GM12864 (cell line): Measurements from ENCODE around the gene LRRD1.
"Not testable (repeated sequence)": the region's sequence is repeated elsewhere in the genome, so short reads cannot be mapped to it uniquely, and the experiment has no call there.

Experiments
- DNase-seq: peaks from one replicate; pipeline ENCODE4 v3.0.0-alpha.2; 2011; ENCODE audit warnings: low read depth
- H3K4me3 ChIP-seq: 2 replicates; pipeline ENCODE4 v1.5.1; 2011; ENCODE audit warnings: mild to moderate bottlenecking, low read depth, low read length, control low read depth
- TF ChIP-seq, protein P1 (sequence below): IDR thresholded peaks from 2 replicates; pipeline ENCODE4 v1.5.1; 2011; ENCODE audit warnings: low read depth, mild to moderate bottlenecking, moderate library complexity, low read length, control low read depth, inconsistent platforms; ENCODE audit errors: missing control alignments

LRRD1 gene

GRCh38 chr7:92158660-92159575 lies 20.0 kb downstream of the LRRD1 start:
- no peak overlapping the region for H3K4me3 ChIP-seq
- TF ChIP-seq, protein P1, sequence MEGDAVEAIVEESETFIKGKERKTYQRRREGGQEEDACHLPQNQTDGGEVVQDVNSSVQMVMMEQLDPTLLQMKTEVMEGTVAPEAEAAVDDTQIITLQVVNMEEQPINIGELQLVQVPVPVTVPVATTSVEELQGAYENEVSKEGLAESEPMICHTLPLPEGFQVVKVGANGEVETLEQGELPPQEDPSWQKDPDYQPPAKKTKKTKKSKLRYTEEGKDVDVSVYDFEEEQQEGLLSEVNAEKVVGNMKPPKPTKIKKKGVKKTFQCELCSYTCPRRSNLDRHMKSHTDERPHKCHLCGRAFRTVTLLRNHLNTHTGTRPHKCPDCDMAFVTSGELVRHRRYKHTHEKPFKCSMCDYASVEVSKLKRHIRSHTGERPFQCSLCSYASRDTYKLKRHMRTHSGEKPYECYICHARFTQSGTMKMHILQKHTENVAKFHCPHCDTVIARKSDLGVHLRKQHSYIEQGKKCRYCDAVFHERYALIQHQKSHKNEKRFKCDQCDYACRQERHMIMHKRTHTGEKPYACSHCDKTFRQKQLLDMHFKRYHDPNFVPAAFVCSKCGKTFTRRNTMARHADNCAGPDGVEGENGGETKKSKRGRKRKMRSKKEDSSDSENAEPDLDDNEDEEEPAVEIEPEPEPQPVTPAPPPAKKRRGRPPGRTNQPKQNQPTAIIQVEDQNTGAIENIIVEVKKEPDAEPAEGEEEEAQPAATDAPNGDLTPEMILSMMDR: no peak
- no peak for DNase-seq

GRCh38 chr7:92156990-92157389 lies 22.0 kb downstream of the LRRD1 start:
- H3K4me3 ChIP-seq: no peak overlapping the region

GRCh38 chr7:92155108-92155739 lies 23.7 kb downstream of the LRRD1 start:
- H3K4me3 ChIP-seq: no peak overlapping the region
- TF ChIP-seq, protein P1: no peak
- no peak for DNase-seq

More at GRCh38 chr7:92156990-92157389, 22.0 kb downstream of the LRRD1 start:
- DNase-seq: no peak
- TF ChIP-seq, protein P1: no peak

DNA sequence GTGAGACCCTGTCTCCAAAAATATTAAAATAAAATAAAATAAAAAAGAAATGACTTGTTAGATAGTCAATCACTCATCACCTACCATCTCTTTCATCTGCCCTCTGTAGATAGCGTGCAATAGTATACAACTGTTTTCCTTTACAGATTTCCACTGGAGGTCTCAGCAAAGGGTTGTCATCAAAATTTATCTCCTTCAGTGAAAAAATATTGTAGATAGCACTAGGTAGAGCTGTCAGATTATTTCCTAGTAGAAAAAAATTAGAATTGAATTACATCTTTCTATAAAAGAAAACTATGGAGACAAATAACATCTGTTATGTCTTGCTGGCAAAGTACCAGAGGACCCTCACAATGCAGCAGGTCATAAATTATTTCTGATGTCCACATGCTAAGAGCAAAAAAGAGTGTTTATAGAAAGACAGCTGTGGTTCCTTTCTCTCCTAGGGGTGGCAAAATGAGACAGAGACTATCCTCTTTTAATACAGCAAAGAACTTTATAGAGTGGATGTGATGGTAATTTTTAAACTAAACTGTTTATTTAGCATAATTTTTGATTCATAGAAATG lies 28.4 kb downstream of the LRRD1 start:
- no peak overlapping the region for H3K4me3 ChIP-seq
- TF ChIP-seq, protein P1: no peak
- no peak for DNase-seq

- TF ChIP-seq, protein P1: no peak
Measured at GRCh38 chr7:92149736-92150239, 29.2 kb downstream of the LRRD1 start.

GRCh38 chr7:92143192-92143880 lies 35.6 kb downstream of the LRRD1 start:
- H3K4me3 ChIP-seq, DNase-seq: not testable (repeated sequence)

More at GRCh38 chr7:92149736-92150239, 29.2 kb downstream of the LRRD1 start:
- DNase-seq: no peak
- no peak overlapping the region for H3K4me3 ChIP-seq

GRCh38 chr7:92142791-92143190 lies 36.2 kb downstream of the LRRD1 start:
- DNase-seq, H3K4me3 ChIP-seq: not testable (repeated sequence)
